ENCODE data around the gene IRAK2. TPM values are rescaled to one million over a fixed set of nuclear protein-coding genes. Genes with fewer than 3 reads are reported as not detected.

Gene IRAK2
- total and polyA plus RNA-seq, 9 donors: 1.1 to 2.3 (median 1.5) TPM

- H3K4me3 ChIP-seq: no peak overlapping the region
- no peak overlapping the region for H3K27ac ChIP-seq
- H3K9me3 ChIP-seq: no peaks in the 10 kb centered on the region
- no peaks in the 10 kb centered on the region for H3K27me3 ChIP-seq
- H3K36me3 ChIP-seq: no peaks in the 10 kb centered on the region
- no peaks in the 10 kb centered on the region for H3K4me1 ChIP-seq (ENCODE audit: insufficient read depth)
- no peak for DNase-seq
- intact Hi-C loops (cut with DNase I): no loop called here
- WGBS, 3 donors: 72 to 88% (median 78%) methylated on average over 5 of the region's 5 CpGs
- no peak for TF ChIP-seq POLR2A (IDR thresholded peaks at IDR 0.05)
- TF ChIP-seq, protein P1, sequence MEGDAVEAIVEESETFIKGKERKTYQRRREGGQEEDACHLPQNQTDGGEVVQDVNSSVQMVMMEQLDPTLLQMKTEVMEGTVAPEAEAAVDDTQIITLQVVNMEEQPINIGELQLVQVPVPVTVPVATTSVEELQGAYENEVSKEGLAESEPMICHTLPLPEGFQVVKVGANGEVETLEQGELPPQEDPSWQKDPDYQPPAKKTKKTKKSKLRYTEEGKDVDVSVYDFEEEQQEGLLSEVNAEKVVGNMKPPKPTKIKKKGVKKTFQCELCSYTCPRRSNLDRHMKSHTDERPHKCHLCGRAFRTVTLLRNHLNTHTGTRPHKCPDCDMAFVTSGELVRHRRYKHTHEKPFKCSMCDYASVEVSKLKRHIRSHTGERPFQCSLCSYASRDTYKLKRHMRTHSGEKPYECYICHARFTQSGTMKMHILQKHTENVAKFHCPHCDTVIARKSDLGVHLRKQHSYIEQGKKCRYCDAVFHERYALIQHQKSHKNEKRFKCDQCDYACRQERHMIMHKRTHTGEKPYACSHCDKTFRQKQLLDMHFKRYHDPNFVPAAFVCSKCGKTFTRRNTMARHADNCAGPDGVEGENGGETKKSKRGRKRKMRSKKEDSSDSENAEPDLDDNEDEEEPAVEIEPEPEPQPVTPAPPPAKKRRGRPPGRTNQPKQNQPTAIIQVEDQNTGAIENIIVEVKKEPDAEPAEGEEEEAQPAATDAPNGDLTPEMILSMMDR (IDR thresholded peaks at IDR 0.05): no peak
- TF ChIP-seq EP300 (IDR thresholded peaks at IDR 0.05): no peak
These were observed 41.4 kb downstream of the IRAK2 start for GRCh38 chr3:10206166-10206511.

DNA sequence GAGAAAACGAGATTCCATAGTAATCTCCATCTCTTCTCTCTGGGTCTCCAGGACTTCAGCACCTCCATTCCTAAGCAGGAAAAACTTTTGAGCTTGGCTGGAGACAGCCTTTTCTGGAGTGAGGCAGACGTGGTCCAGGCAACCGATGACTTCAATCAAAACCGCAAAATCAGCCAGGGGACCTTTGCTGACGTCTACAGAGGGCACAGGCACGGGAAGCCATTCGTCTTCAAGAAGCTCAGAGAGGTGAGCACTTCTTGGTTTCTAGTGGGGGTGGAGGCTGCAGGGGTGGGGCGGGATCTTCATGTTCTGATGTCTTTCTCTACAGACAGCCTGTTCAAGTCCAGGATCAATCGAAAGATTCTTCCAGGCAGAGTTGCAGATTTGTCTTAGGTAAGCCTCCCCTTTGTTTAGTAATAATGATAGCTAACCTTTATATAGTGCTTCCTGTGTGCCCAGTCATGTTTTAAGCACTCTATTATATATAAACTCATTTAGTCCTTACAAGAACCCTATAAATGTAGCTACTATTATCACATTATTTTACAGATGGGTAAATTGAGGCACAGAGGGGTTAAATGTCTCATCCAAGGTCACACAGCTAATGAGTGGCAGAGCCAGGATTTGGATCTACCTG is 48.6 kb downstream of the IRAK2 start:
- TF ChIP-seq EP300 (IDR thresholded peaks at IDR 0.05): no peak
- TF ChIP-seq POLR2A (IDR thresholded peaks at IDR 0.05): no peak
- TF ChIP-seq, protein P1 (IDR thresholded peaks at IDR 0.05): no peak
- no peak overlapping the region for H3K4me3 ChIP-seq
- no peaks in the 10 kb centered on the region for H3K27me3 ChIP-seq
- DNase-seq: no peak
- H3K27ac ChIP-seq: no peak overlapping the region
- intact Hi-C loops (cut with DNase I): no loop called here
- no peaks in the 10 kb centered on the region for H3K36me3 ChIP-seq
- 81 to 87% (median 84%) methylated on average over 9 of the region's 9 CpGs for WGBS, 3 donors
- no peaks in the 10 kb centered on the region for H3K9me3 ChIP-seq
- no peaks in the 10 kb centered on the region for H3K4me1 ChIP-seq (ENCODE audit: insufficient read depth)

DNA sequence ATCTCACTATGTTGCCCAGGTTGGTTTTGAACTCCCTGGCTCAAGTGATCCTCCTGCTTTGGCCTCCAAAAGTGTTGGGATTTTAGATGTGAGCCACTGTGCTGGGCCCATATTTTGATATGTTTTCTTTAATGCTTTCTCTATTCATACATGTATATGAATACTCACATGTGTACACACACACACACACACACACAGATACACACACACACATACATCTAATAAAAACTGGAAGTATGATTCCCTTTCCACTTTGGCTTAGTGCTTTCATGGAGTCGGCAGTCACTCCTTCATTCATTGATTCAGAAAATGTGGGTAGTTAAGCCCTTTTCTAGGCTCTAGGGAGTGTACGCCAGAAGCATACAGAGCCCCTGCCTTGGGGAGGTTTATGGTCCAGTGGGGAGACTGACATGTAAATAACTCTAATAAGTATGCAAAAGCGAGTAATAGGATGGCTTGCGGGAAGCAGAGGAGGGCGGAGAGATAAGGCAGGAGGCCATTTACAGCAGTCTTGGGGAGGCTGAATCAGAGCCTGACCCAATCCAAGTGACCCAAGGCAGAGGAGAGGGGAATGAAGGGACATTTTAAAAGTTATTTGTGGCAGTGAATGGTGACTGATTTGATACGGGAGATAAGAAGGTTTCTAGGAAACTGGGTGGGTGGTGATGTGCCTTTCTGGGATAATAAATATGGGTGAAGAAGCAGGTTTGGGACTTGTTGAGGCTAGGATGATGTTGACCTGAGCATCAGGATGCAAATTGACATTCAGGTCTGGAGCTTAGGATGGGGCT is 51.1 kb downstream of the IRAK2 start:
- intact Hi-C loops (cut with DNase I): no loop called here

DNA sequence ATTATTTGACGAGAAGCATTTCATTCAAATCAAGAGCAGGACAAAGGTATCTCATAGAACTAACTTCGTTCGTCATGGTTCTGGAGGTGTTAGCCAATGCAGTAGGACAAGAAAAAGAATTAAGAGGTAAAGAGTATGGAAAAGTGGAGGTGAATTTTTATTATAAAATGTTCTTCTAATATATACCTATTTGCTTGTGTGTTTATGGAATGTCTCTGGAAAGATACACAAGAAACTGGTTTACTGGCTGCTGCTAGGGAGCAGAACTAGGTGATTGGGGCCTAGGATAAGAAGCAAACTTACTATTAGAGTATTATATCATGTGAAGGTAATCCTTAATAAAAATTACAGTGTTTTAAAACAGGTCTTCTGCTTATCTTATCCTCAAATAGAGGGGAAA is 52.6 kb downstream of the IRAK2 start:
- H3K4me1 ChIP-seq (ENCODE audit: insufficient read depth): no peaks in the 10 kb centered on the region
- no peak overlapping the region for H3K27ac ChIP-seq
- DNase-seq: no peak
- intact Hi-C loops (cut with DNase I): no loop called here
- H3K27me3 ChIP-seq: no peaks in the 10 kb centered on the region
- H3K4me3 ChIP-seq: no peak overlapping the region
- H3K9me3 ChIP-seq: no peaks in the 10 kb centered on the region
- 93 to 98% (median 97%) methylated on average over 3 of the region's 3 CpGs for WGBS, 3 donors
- no peaks in the 10 kb centered on the region for H3K36me3 ChIP-seq
- TF ChIP-seq, protein P1 (IDR thresholded peaks at IDR 0.05): no peak
- TF ChIP-seq POLR2A (IDR thresholded peaks at IDR 0.05) (no peak), EP300 (IDR thresholded peaks at IDR 0.05) (no peak)

More for the DNA sequence above, 51.1 kb downstream of the IRAK2 start:
- Histone ChIP-seq H3K27me3 (no peaks in the 10 kb centered on the region), H3K36me3 (no peaks in the 10 kb centered on the region), H3K27ac (no peak overlapping the region), H3K4me1 (ENCODE audit: insufficient read depth) (no peaks in the 10 kb centered on the region), H3K4me3 (no peak overlapping the region), H3K9me3 (no peaks in the 10 kb centered on the region)
- 81 to 84% (median 83%) methylated on average over 6 of the region's 6 CpGs for WGBS, 3 donors
- TF ChIP-seq, protein P1 (IDR thresholded peaks at IDR 0.05): no peak
- TF ChIP-seq EP300 (IDR thresholded peaks at IDR 0.05): no peak
- no peak for TF ChIP-seq POLR2A (IDR thresholded peaks at IDR 0.05)
- DNase-seq: no peak

Measured in ovary (tissue), 9 donors.